ENCODE measurements around the gene CFAP57.

The CFAP57 gene

GRCh38 chr1:43144237-43144636 is 27.9 kb upstream of the CFAP57 start:
- H3K4me3 Mint-ChIP-seq, result no peak overlapping the region
- no peak overlapping the region for H3K27ac Mint-ChIP-seq (ENCODE audit: low read depth)
- no peak for DNase-seq (ENCODE audit: low spot score in 2 of 2)
- H3K27me3 Mint-ChIP-seq, result peaks cover 85% of the 10 kb centered on the region
- ATAC-seq (replicated peaks; ENCODE audit: extremely low read depth, poor library complexity, severe bottlenecking), result no peak
- H3K4me1 Mint-ChIP-seq, result no peaks in the 10 kb centered on the region
- H3K36me3 Mint-ChIP-seq (ENCODE audit: insufficient read depth), result no peaks in the 10 kb centered on the region
- no peaks in the 10 kb centered on the region for H3K9me3 Mint-ChIP-seq

DNA sequence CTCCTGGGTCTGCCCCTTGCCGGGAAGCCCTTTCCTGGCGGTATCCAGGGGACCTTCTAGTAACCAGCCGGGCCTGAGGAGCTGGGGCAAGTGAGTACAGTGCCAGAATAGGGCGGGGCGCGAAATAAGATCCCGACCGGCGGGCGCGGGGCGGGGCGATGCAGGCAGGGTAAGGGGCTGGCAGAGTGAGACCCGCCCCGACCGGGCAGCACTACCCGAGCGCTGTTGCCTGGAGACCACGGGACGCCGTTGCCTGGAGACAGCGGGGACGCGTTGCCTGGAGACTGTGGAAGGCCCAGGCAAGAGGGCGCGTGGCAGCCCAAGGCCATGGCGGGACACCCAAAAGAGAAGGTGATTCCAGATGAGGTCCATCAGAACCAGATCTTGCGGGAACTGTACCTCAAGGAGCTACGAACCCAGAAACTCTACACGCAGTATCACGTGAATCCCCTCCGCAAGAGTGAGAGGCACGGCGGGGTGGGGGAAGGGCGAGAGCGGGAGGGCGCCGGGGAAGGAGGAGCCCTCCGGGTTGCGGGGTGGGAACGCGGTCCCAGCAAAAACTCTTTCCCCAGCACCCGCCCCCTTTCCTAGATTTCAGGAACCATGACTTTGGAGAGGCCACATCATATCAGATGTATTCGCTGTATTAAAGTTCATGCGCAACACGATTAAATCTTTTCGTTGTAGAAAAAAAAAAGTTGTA is 24.4 kb upstream of the CFAP57 start:
- Mint-ChIP-seq H3K36me3 (ENCODE audit: insufficient read depth) (no peaks in the 10 kb centered on the region), H3K27ac (ENCODE audit: low read depth) (no peak overlapping the region), H3K9me3 (no peaks in the 10 kb centered on the region), H3K4me1 (no peaks in the 10 kb centered on the region), H3K4me3 (no peak overlapping the region), H3K27me3 (peaks cover 88% of the 10 kb centered on the region)
- no peak for ATAC-seq (replicated peaks; ENCODE audit: extremely low read depth, poor library complexity, severe bottlenecking)
- DNase-seq (ENCODE audit: low spot score in 2 of 2), result no peak

DNA sequence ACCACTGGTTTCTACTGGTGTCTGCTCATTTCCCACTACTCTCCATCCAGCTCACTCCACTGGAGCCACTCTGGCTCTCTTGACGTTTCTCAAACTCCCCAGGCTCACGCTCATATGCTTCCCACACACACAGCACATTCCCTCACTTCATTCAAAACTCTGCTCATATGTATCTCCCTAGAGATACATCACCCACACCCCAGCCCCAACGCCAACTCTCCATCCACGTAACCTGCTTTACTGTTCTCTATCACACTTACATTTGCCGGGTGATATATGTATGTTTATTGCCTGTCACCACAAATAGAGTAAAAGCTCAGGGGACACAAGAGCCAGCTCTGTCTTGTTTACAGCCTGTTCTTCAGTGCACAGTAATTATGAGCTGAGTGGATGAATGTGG is 22.2 kb upstream of the CFAP57 start:
- Mint-ChIP-seq H3K4me1 (no peaks in the 10 kb centered on the region), H3K27me3 (peaks cover 67% of the 10 kb centered on the region), H3K4me3 (no peak overlapping the region), H3K9me3 (no peaks in the 10 kb centered on the region), H3K27ac (ENCODE audit: low read depth) (no peak overlapping the region), H3K36me3 (ENCODE audit: insufficient read depth) (no peaks in the 10 kb centered on the region)
- ATAC-seq (replicated peaks; ENCODE audit: extremely low read depth, poor library complexity, severe bottlenecking) (no peak), DNase-seq (ENCODE audit: low spot score in 2 of 2) (no peak)

DNA sequence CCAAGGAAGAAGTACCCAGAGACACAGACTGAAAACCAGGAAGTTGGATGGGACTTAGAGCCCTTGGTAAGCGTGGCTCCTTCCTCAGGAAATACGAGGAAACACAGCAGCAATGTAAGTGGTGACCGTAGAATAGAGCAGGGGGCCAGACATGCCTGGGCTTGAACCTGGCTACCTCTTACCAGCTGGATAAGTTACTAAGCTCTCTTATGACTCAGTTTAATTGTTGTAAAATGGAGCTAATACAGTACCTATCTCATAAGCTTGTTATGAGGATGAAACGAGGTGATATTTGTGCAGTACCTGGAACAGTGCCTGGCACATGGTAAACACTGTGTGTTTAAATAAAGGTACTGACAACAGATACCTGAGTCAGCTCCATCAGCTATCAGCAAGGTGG is 19.3 kb upstream of the CFAP57 start:
- Mint-ChIP-seq H3K9me3 (no peaks in the 10 kb centered on the region), H3K27ac (ENCODE audit: low read depth) (no peak overlapping the region), H3K27me3 (peaks cover 48% of the 10 kb centered on the region), H3K4me1 (no peaks in the 10 kb centered on the region), H3K36me3 (ENCODE audit: insufficient read depth) (no peaks in the 10 kb centered on the region), H3K4me3 (no peak overlapping the region)
- DNase-seq (ENCODE audit: low spot score in 2 of 2) (no peak), ATAC-seq (replicated peaks; ENCODE audit: extremely low read depth, poor library complexity, severe bottlenecking) (no peak)

GRCh38 chr1:43153443-43153842 is 18.7 kb upstream of the CFAP57 start:
- DNase-seq (ENCODE audit: low spot score in 2 of 2) (no peak), ATAC-seq (replicated peaks; ENCODE audit: extremely low read depth, poor library complexity, severe bottlenecking) (no peak)
- Mint-ChIP-seq H3K27me3 (peaks cover 43% of the 10 kb centered on the region), H3K36me3 (ENCODE audit: insufficient read depth) (no peaks in the 10 kb centered on the region), H3K4me3 (no peak overlapping the region), H3K4me1 (no peaks in the 10 kb centered on the region), H3K27ac (ENCODE audit: low read depth) (no peak overlapping the region), H3K9me3 (no peaks in the 10 kb centered on the region)

DNA sequence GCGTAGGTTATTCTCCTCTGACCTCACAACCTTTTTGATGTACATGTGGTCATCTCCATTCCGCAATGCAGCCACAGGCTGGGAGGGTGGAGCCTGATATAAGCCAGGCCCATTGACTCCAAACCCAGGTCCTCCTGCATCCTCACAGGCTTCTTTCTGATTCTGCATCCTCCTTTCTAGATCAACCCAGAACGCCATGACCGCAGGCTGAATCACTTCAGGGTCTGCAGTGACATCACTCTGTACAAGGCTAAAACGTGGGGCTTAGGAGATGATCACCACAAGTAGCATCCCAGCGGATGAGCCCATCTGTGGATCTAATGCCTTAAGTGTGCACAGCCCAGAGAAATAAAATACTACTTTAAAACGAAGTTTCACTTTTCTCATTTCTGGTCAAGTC is 16.1 kb upstream of the CFAP57 start:
- ATAC-seq (replicated peaks; ENCODE audit: extremely low read depth, poor library complexity, severe bottlenecking) (no peak), DNase-seq (ENCODE audit: low spot score in 2 of 2) (no peak)
- Mint-ChIP-seq H3K4me1 (no peaks in the 10 kb centered on the region), H3K9me3 (no peaks in the 10 kb centered on the region), H3K27ac (ENCODE audit: low read depth) (no peak overlapping the region), H3K27me3 (peaks cover 18% of the 10 kb centered on the region), H3K4me3 (no peak overlapping the region), H3K36me3 (ENCODE audit: insufficient read depth) (no peaks in the 10 kb centered on the region)

GRCh38 chr1:43165162-43165561 is 7.0 kb upstream of the CFAP57 start:
- H3K36me3 Mint-ChIP-seq (ENCODE audit: insufficient read depth), result peaks cover 45% of the 10 kb centered on the region
- H3K4me3 Mint-ChIP-seq, result no peak overlapping the region
- H3K27ac Mint-ChIP-seq (ENCODE audit: low read depth), result no peak overlapping the region
- no peaks in the 10 kb centered on the region for H3K27me3 Mint-ChIP-seq
- ATAC-seq (replicated peaks; ENCODE audit: extremely low read depth, poor library complexity, severe bottlenecking) (no peak), DNase-seq (ENCODE audit: low spot score in 2 of 2) (no peak)
- H3K4me1 Mint-ChIP-seq, result peaks cover 18% of the 10 kb centered on the region
- H3K9me3 Mint-ChIP-seq, result no peaks in the 10 kb centered on the region

DNA sequence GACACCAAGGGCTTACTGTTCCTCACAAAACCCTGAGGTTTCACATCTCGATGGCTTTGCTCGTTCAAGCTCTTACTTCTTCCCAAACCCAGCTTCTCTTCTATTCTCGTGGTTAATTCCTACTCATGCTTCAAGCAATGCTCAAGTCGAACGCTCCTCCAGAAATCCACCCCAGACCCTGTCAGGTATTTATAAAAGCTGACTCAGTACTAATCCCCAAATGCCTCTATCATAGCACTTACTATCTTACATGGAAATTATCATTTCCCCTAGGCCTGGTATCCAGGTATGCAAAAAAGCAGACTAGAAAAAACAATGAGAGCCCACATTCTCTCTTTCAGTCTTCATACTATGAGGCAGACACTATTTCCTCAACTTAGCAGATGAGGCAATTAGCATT is 6.4 kb upstream of the CFAP57 start:
- DNase-seq (ENCODE audit: low spot score in 2 of 2), result no peak
- H3K27me3 Mint-ChIP-seq, result no peaks in the 10 kb centered on the region
- no peak overlapping the region for H3K4me3 Mint-ChIP-seq
- no peak overlapping the region for H3K27ac Mint-ChIP-seq (ENCODE audit: low read depth)
- H3K9me3 Mint-ChIP-seq, result no peaks in the 10 kb centered on the region
- peaks cover 24% of the 10 kb centered on the region for H3K4me1 Mint-ChIP-seq
- no peak for ATAC-seq (replicated peaks; ENCODE audit: extremely low read depth, poor library complexity, severe bottlenecking)
- H3K36me3 Mint-ChIP-seq (ENCODE audit: insufficient read depth), result peaks cover 45% of the 10 kb centered on the region

DNA sequence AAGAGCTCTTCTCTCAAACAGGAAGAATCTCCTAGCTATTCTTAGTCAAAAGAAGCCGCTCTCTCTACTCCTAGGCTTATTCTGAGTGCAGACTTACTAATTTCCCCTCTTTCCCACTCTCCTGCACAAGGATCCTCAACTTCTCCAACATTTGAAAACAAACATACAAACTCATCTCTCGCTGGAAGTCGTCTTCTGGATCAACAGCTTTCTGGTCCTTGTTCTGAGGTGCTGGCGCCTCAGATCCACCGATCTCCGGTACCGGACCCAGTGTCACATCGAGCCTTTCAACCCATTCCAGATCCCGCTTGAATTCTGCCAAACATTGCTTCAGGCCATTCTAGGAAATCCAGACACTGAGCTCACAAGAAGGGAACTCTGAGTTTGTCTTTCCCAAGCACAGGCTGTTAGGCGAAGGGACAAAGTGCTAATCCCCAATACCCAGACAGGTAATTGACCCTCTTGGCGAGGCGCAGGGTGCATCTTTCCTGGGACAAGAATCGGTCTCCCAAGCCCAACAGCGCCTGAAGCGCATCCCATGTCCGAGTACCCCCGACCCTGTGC is 736 bp upstream of the CFAP57 start:
- Mint-ChIP-seq H3K4me3 (peak overlapping the region; percentile 99), H3K9me3 (no peaks in the 10 kb centered on the region), H3K27ac (ENCODE audit: low read depth) (peak overlapping the region; percentile 90), H3K4me1 (peaks cover 33% of the 10 kb centered on the region), H3K27me3 (peaks cover 21% of the 10 kb centered on the region), H3K36me3 (ENCODE audit: insufficient read depth) (peaks cover 28% of the 10 kb centered on the region)
- ATAC-seq (replicated peaks; ENCODE audit: extremely low read depth, poor library complexity, severe bottlenecking) (no peak), DNase-seq (ENCODE audit: low spot score in 2 of 2) (no peak)

GRCh38 chr1:43172527-43172972 is 420 bp downstream of the CFAP57 start:
- ATAC-seq (replicated peaks; ENCODE audit: extremely low read depth, poor library complexity, severe bottlenecking) (peak; percentile 83), DNase-seq (ENCODE audit: low spot score in 2 of 2) (no peak)
- Mint-ChIP-seq H3K27me3 (peaks cover 33% of the 10 kb centered on the region), H3K27ac (ENCODE audit: low read depth) (peak overlapping the region; percentile 90), H3K9me3 (no peaks in the 10 kb centered on the region), H3K36me3 (ENCODE audit: insufficient read depth) (peaks cover 21% of the 10 kb centered on the region), H3K4me1 (peaks cover 33% of the 10 kb centered on the region), H3K4me3 (peak overlapping the region; percentile 99)

GRCh38 chr1:43174873-43175272 is 2.7 kb downstream of the CFAP57 start:
- ATAC-seq (replicated peaks; ENCODE audit: extremely low read depth, poor library complexity, severe bottlenecking) (no peak), DNase-seq (ENCODE audit: low spot score in 2 of 2) (no peak)
- no peaks in the 10 kb centered on the region for H3K9me3 Mint-ChIP-seq
- H3K4me1 Mint-ChIP-seq, result peaks cover 26% of the 10 kb centered on the region
- H3K36me3 Mint-ChIP-seq (ENCODE audit: insufficient read depth), result peaks cover 8% of the 10 kb centered on the region
- peaks cover 39% of the 10 kb centered on the region for H3K27me3 Mint-ChIP-seq
- no peak overlapping the region for H3K4me3 Mint-ChIP-seq
- H3K27ac Mint-ChIP-seq (ENCODE audit: low read depth), result no peak overlapping the region

DNA sequence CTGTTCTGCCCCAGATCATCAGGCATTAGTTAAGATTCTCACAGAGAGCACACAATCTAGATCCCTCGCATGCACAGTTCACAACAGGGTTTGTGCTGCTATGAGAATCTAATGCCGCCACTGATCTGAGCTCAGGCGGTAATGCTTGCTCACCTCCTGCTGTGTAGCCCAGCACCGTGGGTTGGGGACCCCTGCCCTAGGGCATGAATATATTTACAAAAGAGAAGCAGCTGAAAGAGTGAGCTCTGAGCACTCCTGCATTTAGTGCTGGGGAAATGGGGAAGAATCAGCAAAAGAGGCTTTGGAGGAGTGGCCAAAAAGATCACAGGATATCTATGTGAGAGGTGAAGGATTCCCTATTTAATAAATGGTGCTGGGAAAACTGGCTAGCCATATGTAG is 5.6 kb downstream of the CFAP57 start:
- Mint-ChIP-seq H3K27me3 (peaks cover 39% of the 10 kb centered on the region), H3K36me3 (ENCODE audit: insufficient read depth) (peaks cover 2% of the 10 kb centered on the region), H3K4me1 (peaks cover 4% of the 10 kb centered on the region), H3K4me3 (no peak overlapping the region), H3K27ac (ENCODE audit: low read depth) (no peak overlapping the region), H3K9me3 (no peaks in the 10 kb centered on the region)
- ATAC-seq (replicated peaks; ENCODE audit: extremely low read depth, poor library complexity, severe bottlenecking) (no peak), DNase-seq (ENCODE audit: low spot score in 2 of 2) (no peak)

GRCh38 chr1:43184388-43184787 is 12.3 kb downstream of the CFAP57 start:
- H3K27me3 Mint-ChIP-seq, result peaks cover 26% of the 10 kb centered on the region
- H3K36me3 Mint-ChIP-seq (ENCODE audit: insufficient read depth), result peaks cover 1% of the 10 kb centered on the region
- H3K4me3 Mint-ChIP-seq, result no peak overlapping the region
- no peak for ATAC-seq (replicated peaks; ENCODE audit: extremely low read depth, poor library complexity, severe bottlenecking)
- no peak overlapping the region for H3K27ac Mint-ChIP-seq (ENCODE audit: low read depth)
- no peak for DNase-seq (ENCODE audit: low spot score in 2 of 2)
- no peaks in the 10 kb centered on the region for H3K9me3 Mint-ChIP-seq
- H3K4me1 Mint-ChIP-seq, result no peaks in the 10 kb centered on the region

Measured in central memory CD8-positive, alpha-beta T cell (primary cell).